Suprapubic skin (tissue), 4 donors: ENCODE data around the gene ITIH4. TPM values are rescaled to one million over a fixed set of nuclear protein-coding genes. Genes with fewer than 3 reads are reported as not detected.
A peak's percentile ranks its signal among the peaks of the same experiment; 100 is the strongest.

Experiments used
- DNase-seq, 2 donors: peaks; one replicate each; pipeline ENCODE4 v3.0.0-alpha.2; 2019; ENCODE audit warnings: low spot score in 2 of 2
- H3K27ac ChIP-seq: fragments of 200-600 bp; sonication (generic); one replicate; pipeline ENCODE4 v1.5.1; 2019
- H3K27me3 ChIP-seq: fragments of 200-600 bp; sonication (generic); one replicate; pipeline ENCODE4 v1.5.1; 2019
- H3K36me3 ChIP-seq: fragments of 200-600 bp; sonication (generic); one replicate; pipeline ENCODE4 v1.5.1; 2019
- H3K4me1 ChIP-seq: fragments of 200-600 bp; sonication (generic); one replicate; pipeline ENCODE4 v1.5.1; 2019
- H3K4me3 ChIP-seq: fragments of 200-600 bp; sonication (generic); one replicate; pipeline ENCODE4 v1.5.1; 2019; ENCODE audit warnings: mild to moderate bottlenecking
- H3K9me3 ChIP-seq: fragments of 200-600 bp; sonication (generic); one replicate; pipeline ENCODE4 v1.5.1; 2019
- CTCF ChIP-seq, 2 donors: fragments of 200-600 bp in 1 of 2; fragments of 450-650 bp in 1 of 2; sonication (generic) in 1 of 2; IDR thresholded peaks; one replicate each; pipeline ENCODE4 v1.5.1; 2016 to 2019; ENCODE audit warnings: antibody characterized with exemption in 2 of 2, mild to moderate bottlenecking in 1 of 2, moderate library complexity in 1 of 2
- EP300 ChIP-seq: sonication (generic); formaldehyde crosslinking; IDR thresholded peaks from one replicate; pipeline ENCODE4 v1.6.1; 2017; ENCODE audit warnings: antibody characterized with exemption
- POLR2A ChIP-seq, 2 donors: fragments of 450-650 bp; IDR thresholded peaks; one replicate each; pipeline ENCODE4 v1.6.1; 2017; ENCODE audit warnings: antibody characterized with exemption in 2 of 2, mild to moderate bottlenecking in 2 of 2, moderate library complexity in 2 of 2
- POLR2AphosphoS5 ChIP-seq, 3 donors: sonication (generic); formaldehyde crosslinking; IDR thresholded peaks; one replicate each; pipeline ENCODE4 v1.6.1; 2017; ENCODE audit warnings: antibody characterized with exemption in 3 of 3
- WGBS: methylation state at CpG from one replicate; pipeline ENCODE4 v1.1.5; 2018; 5-methylcytosine and 5-hydroxymethylcytosine counted together
- total RNA-seq, 4 donors: library from RNA; depleted of rRNA; stranded (reverse); fragments of >200 nt; gene quantifications; one replicate each; pipeline ENCODE4 v1.1.0, GENCODE V29; 2016

ITIH4 gene
- total RNA-seq, 4 donors from 2014 or later: 2.1 to 12.2 (median 4.6) TPM

DNA sequence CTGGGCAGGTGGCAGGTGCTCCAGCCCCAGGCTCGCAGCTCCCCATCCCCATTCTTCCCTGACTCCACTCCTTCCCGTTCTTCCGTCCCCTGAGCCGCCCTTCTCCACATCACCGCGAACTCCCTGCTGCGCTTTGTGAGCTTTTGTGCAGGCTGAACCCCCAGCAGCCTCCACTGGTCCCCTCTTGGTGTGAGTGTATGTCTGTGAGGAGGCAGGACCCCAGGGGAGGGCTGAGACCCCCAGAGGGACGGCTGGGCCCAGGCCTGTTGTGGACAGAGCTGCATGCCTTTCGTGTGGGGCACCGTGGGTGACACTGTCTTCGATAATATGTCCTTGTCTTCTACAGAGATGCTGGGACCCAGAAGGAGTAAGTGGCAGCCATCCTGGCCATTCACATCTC is 43.2 kb downstream of the ITIH4 start:
- WGBS: 87% methylated on average over 11 of the region's 11 CpGs
- H3K27ac ChIP-seq: no peak overlapping the region
- no peak for TF ChIP-seq CTCF (IDR thresholded peaks at IDR 0.05)
- no peak for TF ChIP-seq EP300
- TF ChIP-seq POLR2AphosphoS5 (IDR thresholded peaks at IDR 0.05): no peak
- TF ChIP-seq POLR2A (IDR thresholded peaks at IDR 0.05): no peak

DNA sequence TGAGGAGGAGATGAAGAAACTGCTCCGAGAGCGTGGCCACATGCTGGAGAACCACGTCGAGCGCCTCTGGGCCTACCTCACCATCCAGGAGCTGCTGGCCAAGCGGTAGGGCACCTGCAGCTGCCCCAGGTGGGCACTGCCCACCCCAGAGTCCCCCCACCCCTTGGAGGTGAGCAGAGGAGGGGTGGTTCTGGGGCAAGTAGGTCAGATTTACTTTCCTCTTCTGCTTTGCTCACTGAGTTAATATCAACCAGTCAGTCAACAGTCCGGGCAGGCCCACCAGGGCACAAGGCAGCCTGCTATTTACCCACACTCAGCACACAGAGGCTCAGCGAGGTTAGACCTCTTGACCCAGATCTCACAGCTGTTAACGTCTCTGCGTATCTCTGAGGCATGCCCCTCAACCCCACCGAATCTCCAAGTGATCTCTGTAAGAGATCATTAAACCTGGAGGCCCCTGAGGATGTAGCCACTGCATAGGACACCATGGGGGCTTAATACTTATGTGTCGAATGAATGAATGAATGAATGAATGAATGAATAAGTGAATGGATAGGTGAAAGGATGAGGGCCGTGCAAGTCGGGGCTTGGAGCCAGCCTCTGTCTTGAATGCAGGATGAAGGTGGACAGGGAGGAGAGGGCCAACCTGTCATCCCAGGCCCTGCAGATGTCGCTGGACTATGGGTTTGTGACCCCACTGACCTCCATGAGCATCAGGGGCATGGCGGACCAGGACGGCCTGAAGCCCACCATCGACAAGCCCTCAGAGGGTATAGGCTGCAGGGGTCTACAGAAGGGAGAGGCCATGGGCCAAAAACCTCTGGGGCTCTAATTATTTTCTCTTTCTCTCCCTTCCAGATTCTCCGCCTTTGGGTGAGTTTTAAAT is 43.9 kb downstream of the ITIH4 start:
- peak in 1 of 2 donors; percentile 40 for DNase-seq
- Histone ChIP-seq H3K27me3 (peaks cover 3% of the 10 kb centered on the region), H3K4me1 (peaks cover 3% of the 10 kb centered on the region), H3K27ac (no peak overlapping the region), H3K36me3 (no peaks in the 10 kb centered on the region), H3K9me3 (no peaks in the 10 kb centered on the region), H3K4me3 (no peak overlapping the region)
- 91% methylated on average over 16 of the region's 19 CpGs for WGBS
- TF ChIP-seq POLR2A (IDR thresholded peaks at IDR 0.05) (no peak), EP300 (no peak), CTCF (IDR thresholded peaks at IDR 0.05) (no peak), POLR2AphosphoS5 (IDR thresholded peaks at IDR 0.05) (no peak)

More for the DNA sequence above, 43.2 kb downstream of the ITIH4 start:
- no peaks in the 10 kb centered on the region for H3K36me3 ChIP-seq
- DNase-seq: peak in 1 of 2 donors; percentile 43
- peaks cover 3% of the 10 kb centered on the region for H3K27me3 ChIP-seq
- H3K4me3 ChIP-seq: no peak overlapping the region
- no peaks in the 10 kb centered on the region for H3K9me3 ChIP-seq
- peaks cover 3% of the 10 kb centered on the region for H3K4me1 ChIP-seq

DNA sequence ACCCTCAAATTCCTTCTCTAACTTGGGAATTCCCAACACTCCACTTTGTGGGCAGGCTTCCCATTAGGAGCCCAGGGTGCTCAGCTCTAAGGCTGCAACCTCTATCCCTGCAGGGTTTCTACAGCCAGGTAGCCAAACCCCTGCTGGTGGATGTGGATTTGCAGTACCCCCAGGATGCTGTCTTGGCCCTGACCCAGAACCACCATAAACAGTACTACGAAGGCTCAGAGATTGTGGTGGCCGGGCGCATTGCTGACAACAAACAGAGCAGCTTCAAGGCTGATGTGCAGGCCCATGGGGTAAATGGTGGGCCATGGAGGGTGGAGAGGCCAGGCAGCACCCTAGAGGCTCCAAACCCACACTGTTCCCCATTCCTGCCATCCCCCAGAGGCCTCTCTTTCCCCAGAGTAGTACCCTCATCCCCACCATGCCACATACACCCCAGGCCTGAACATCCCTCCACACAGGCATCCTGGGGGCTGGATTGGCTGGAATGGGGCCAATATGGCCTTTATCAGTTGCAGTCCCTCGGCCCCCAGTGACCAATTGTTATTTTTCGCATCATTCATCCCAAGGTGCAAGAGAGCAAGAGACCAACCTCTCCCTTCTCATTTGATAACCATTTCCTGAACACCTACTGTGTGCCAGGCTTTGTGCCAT is 45.4 kb downstream of the ITIH4 start:
- DNase-seq: peak; percentile 33 to 48
- Histone ChIP-seq H3K36me3 (no peaks in the 10 kb centered on the region), H3K27ac (no peak overlapping the region), H3K27me3 (peaks cover 3% of the 10 kb centered on the region), H3K9me3 (no peaks in the 10 kb centered on the region), H3K4me3 (no peak overlapping the region), H3K4me1 (peaks cover 3% of the 10 kb centered on the region)
- TF ChIP-seq POLR2AphosphoS5 (IDR thresholded peaks at IDR 0.05) (no peak), EP300 (no peak), POLR2A (IDR thresholded peaks at IDR 0.05) (no peak)
- 85% methylated on average over 5 of the region's 5 CpGs for WGBS

DNA sequence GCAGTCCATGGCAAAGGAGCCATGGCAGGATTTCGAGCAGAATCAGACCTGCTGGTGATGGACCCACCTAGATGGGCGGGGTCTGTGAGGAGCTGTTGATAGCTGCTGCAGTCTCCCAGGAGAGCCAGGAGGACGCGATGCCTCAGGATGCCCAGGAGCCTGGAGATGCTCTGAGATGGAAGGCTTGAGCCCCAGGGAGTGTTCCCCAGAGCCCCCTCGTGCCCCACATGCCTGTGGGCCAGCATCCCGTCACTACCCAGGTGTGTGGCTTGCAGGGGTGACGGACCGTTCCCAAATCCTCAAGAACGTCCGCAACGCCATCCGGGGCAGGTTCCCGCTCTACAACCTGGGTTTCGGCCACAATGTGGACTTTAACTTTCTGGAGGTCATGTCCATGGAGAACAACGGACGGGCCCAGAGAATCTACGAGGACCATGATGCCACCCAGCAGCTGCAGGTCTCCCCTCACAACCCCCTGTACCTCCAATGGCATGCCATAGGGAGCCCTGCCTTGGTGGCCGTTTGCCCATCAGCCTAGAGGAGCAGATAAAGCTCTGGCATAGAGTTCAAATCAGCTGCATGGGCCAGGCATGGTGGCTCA is 46.4 kb downstream of the ITIH4 start:
- H3K4me3 ChIP-seq: no peak overlapping the region
- no peak overlapping the region for H3K27ac ChIP-seq
- H3K4me1 ChIP-seq: peaks cover 3% of the 10 kb centered on the region
- H3K9me3 ChIP-seq: no peaks in the 10 kb centered on the region
- TF ChIP-seq CTCF (IDR thresholded peaks at IDR 0.05) (no peak), POLR2AphosphoS5 (IDR thresholded peaks at IDR 0.05) (no peak), POLR2A (IDR thresholded peaks at IDR 0.05) (no peak), EP300 (no peak)
- peak; percentile 45 to 69 for DNase-seq
- H3K36me3 ChIP-seq: no peaks in the 10 kb centered on the region
- 75% methylated on average over 4 of the region's 18 CpGs for WGBS
- peaks cover 3% of the 10 kb centered on the region for H3K27me3 ChIP-seq

GRCh38 chr3:52783211-52783555 is 47.3 kb downstream of the ITIH4 start:
- TF ChIP-seq EP300 (no peak), CTCF (IDR thresholded peaks at IDR 0.05) (no peak), POLR2AphosphoS5 (IDR thresholded peaks at IDR 0.05) (no peak), POLR2A (IDR thresholded peaks at IDR 0.05) (no peak)
- Histone ChIP-seq H3K27ac (no peak overlapping the region), H3K27me3 (peaks cover 3% of the 10 kb centered on the region), H3K36me3 (no peaks in the 10 kb centered on the region), H3K4me1 (peaks cover 3% of the 10 kb centered on the region), H3K4me3 (no peak overlapping the region), H3K9me3 (no peaks in the 10 kb centered on the region)
- 96% methylated on average over 3 of the region's 3 CpGs for WGBS
- no peak for DNase-seq
